ENCODE results near the gene MAML2.

GRCh38 chr11:96293109-96293508 is 49.9 kb downstream of the MAML2 start:
- TF ChIP-seq CTCF (IDR thresholded peaks at IDR 0.05) (no peak), POLR2A (IDR thresholded peaks at IDR 0.05) (no peak)

All from esophagus squamous epithelium (tissue), 4 donors.